Measurements from ENCODE around the gene RAB36.

GRCh38 chr22:23184764-23185113 is 39.5 kb downstream of the RAB36 start:
- TF ChIP-seq EZH2 (IDR thresholded peaks at IDR 0.05; ENCODE audit: borderline replicate concordance, low read depth, low read length) (no peak), NONO (IDR thresholded peaks at IDR 0.05; ENCODE audit: low read depth in 2 of 2, low read length in 1 of 2) (no peak), ZNF740 (CRISPR knock-in tag; IDR thresholded peaks at IDR 0.05) (no peak), ZNF740 (tag; IDR thresholded peaks at IDR 0.05) (no peak), CBFB (CRISPR knock-in tag; IDR thresholded peaks at IDR 0.05) (no peak), NR2C2 (CRISPR knock-in tag; IDR thresholded peaks at IDR 0.05) (no peak), NR2C2 (tag; IDR thresholded peaks at IDR 0.05) (no peak)

All from K562 (cell line).